Measurements from ENCODE around the gene CACNA1H. TPM values are rescaled to one million over a fixed set of nuclear protein-coding genes. Genes with fewer than 3 reads are reported as not detected.
A peak's percentile ranks its signal among the peaks of the same experiment; 100 is the strongest.

CACNA1H gene
- polyA plus RNA-seq (2013, experiment 1 of 2; ENCODE audit: insufficient read length), result 1.7 TPM
- polyA plus RNA-seq (2013, experiment 2 of 2; ENCODE audit: insufficient read length), result 5.6 TPM

- no peak for DNase-seq
These were observed at the start of gene CACNA1H for GRCh38 chr16:1152651-1153259. Gene CACNA1H (plus strand): TSS chr16:1153106. CDS start chr16:1153738, 632 bp downstream.

DNA sequence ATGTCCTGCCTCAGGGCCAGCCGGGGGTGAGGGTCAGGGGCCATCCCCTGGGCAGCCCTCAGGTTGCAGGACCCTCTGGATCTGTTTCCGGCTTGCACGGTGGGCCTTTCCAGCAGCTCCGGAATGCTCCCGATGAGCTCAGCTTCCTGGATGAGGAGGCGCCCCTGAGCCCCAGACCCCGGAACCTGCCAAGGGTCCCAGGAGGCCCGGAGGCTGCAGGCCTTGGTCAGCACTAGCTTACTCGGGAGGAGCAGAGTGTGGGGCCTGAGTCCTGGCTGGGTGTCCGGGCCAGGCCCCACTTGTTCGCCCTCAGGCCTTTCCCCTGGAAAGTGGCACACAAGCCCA, 49.3 kb upstream of the CACNA1H start:
- DNase-seq, result no peak

DNA sequence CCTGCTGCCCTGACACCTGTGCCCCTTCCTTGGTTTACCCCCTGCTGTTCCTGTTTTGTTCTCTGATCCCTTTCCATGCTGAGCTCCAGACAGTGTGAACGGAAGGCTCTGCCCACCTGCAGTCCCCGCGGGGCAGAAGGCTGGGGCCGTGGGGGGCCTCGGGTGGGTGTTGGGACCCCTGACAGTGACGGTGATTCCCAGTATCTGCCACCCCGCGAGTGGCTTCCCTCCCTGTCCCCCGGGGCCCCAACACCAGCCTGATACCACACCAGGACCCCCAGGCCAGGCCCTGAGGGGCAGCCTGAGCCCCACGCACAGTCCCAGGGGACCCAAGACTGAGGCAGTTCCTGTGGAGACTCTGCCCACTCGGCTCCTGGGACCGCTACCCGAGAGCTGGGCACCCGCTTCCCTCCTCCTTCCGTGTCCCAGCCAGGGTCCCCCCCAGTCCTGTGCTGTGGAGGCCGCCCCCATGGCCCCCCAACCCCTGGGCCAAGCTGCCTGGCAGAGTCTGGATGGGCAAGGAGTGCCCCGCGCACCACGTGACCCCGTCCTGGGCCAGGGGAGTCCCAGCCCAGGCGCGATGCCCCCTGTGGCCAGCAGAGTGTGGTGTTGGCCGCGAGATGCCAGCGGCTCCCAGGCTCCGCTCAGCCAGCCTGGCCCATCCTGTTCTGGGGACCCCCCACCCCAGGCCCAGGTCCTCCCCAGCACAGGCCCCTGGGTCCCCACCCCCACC, 46.9 kb upstream of the CACNA1H start:
- peak; percentile 42 for DNase-seq

DNA sequence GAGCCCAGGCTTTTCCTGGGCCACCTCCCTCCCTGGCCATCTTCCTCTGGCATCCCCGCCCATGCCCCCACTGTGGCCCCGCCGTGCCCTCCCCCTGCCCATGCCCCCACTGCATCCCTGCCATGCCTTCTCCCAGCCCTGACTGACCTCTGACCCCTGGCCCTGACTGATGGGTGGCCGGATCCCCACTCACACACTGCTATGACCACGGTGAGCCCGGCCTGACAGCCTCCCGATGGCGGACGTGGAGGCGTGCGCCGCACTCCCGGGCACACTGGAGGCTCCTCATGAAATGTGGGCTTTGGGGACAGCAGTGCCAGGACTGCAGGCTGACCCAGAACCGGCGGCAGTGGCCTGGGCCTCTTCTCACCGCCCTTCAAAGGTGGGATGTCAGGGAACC, 46.2 kb upstream of the CACNA1H start:
- no peak for DNase-seq

DNA sequence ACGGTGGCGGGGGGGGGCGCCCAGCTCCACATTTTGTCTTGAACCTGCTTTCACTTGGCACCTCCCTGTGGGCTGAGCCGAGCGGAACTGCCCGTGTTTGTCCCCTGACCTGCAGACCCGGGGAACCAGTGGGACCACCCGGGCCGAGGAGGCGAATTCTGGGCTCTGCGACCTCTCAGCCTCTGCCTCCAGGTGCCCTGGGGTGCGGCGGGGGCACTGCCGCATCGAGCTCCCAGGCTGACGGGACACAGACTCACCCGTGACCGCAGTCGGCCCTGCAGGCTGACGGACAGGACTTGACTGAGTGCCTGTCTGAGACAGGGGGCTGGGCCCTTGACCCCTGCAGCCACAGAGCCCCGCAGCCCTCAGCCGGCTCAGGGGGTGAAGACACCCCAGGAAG, 45.8 kb upstream of the CACNA1H start:
- no peak for DNase-seq

GRCh38 chr16:1107731-1108130, 45.2 kb upstream of the CACNA1H start:
- no peak for DNase-seq

- DNase-seq, result no peak
These were observed 44.3 kb upstream of the CACNA1H start for GRCh38 chr16:1108299-1109252.

DNA sequence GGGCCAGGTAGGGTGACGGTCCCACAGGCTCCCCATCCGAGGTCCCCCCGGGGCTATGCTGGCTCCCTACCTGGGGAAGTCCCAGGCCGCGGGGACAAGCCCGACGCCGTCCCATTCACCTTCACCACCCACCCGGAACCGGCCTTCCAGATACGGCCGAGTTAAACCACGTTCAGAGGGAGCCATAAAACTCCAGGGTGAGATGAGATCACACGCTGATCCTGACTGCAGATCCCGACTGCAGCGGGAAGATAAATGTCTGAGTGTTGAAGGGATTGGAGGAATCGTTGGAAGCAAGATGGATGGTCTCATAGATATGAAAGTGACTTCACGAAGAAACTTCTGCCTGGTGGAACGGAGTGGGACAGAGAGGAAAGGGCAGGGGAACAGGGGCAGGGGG, 43.3 kb upstream of the CACNA1H start:
- DNase-seq, result no peak

GRCh38 chr16:1112506-1113184, 40.3 kb upstream of the CACNA1H start:
- no peak for DNase-seq

DNA sequence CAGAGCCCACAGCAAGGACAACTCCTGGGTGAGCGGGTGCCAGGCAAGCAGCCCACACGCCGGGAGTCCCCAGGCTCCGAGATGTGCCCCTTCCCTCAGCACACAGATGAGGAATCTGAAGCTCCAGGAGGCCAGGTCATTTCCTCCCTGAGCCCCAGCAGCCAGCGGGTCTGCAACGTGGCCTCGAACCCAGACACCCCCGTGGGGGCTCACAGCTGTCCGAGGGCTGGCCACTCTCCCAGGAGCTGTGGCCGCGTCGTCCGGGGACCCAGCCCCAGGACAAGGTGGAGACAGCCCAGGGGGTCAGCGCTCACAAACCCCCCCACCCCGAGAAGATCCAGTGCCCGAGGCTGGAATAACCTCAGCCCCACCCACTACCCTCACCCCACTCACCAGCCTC, 39.4 kb upstream of the CACNA1H start:
- no peak for DNase-seq

- DNase-seq, result no peak
These were observed 38.9 kb upstream of the CACNA1H start for GRCh38 chr16:1113889-1114526.

GRCh38 chr16:1116693-1117077, 36.2 kb upstream of the CACNA1H start:
- DNase-seq, result no peak

- DNase-seq, result no peak
These were observed 35.6 kb upstream of the CACNA1H start for GRCh38 chr16:1117176-1117900.

DNA sequence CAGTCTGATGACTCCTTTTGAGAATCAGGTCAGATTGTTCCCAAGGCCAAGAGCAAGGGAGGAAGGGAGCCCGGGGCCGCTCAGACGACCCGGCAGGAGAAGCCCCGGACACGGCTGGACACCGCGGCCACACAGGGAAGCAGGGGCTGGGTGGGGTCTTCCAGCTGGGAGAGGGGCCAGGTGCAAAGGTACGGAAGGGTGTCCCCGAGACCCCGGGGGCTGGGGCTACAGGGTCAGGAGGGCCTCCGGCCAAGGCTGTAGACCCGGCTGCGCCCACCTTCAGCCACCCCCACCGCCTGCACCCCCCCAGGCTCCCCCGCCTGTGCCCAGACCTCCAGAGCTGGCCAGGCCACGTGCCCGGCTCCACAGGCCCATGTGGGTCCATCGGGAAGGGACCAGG, 35.0 kb upstream of the CACNA1H start:
- no peak for DNase-seq

DNA sequence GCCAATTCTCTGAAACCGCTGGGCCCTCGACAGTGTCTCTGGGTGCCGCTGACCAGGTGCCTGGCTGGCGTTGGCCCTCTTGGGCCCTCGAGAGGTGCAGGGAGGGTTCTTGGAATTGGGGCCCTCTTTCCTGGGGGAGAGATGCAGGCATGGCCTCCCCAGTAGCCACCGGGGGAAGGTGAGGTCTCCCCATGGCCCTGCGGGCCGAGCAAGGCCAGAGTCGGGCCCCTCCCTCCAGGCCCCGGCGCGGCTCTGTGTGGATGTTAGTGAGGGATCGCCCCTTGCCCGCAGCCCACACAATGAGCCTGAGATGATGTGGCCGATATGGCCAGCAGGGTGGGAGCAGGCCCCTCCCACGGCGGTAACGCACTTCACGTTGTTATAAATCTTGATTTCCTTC, 33.8 kb upstream of the CACNA1H start:
- DNase-seq, result no peak

- no peak for DNase-seq
These were observed 32.9 kb upstream of the CACNA1H start for GRCh38 chr16:1119766-1120576.

DNA sequence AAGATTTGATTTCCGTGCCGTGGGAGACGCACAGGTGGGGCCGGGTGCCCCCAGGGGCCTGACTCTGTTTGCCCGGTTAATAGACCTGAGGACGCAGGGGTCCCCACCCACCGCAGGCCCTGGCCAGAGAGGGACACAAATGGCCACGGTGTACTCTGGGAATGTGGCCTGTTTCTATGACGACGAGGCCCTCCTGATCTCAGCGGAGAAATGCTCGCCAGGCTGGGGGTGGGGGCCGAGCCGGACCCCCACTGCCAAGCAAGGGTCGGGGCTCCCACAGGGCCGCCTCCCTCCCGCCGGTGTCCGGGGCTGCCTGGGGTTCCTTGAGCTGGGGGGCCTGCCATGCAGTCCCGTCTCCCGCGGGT, 32.3 kb upstream of the CACNA1H start:
- DNase-seq, result no peak

- DNase-seq, result no peak
These were observed 31.9 kb upstream of the CACNA1H start for GRCh38 chr16:1121009-1121408.

- DNase-seq, result no peak
These were observed 31.1 kb upstream of the CACNA1H start for GRCh38 chr16:1121601-1122397.

DNA sequence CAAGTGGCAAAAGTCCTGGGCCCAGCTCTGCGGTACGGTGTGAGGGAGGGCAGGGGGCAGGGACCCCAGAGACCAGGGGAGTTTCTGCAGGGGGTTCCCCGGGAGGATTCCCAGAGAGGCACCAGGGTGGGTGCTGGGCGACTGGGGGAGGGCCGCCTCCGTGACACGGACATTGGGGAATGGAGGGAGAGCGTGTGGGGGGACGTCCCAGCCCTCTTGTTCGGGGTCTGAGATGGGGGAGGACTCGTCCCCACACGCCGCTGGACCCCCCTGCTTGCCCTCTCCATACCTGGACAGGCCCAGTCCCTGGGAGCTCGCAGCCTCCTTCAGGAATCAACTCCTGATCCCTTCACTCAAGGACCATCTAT, 30.5 kb upstream of the CACNA1H start:
- DNase-seq, result no peak
